Psoas muscle (tissue), 8 donors: ENCODE results near the gene RNF224. TPM values are rescaled to one million over a fixed set of nuclear protein-coding genes. Genes with fewer than 3 reads are reported as not detected.

Experiments
- ATAC-seq, 4 donors: fragments of 200-7000 bp; cut with Tn5 transposase; one replicate each; pipeline ENCODE4 v1.9.1; 2020; ENCODE audit warnings: moderate library complexity in 3 of 4, mild to moderate bottlenecking in 2 of 4
- DNase-seq, 2 donors: peaks; one replicate each; pipeline ENCODE4 v3.0.0-alpha.2; 2020
- H3K27ac ChIP-seq: fragments of 200-600 bp; one replicate; pipeline ENCODE4 v1.8.0; 2022
- H3K27me3 ChIP-seq, 3 donors: fragments of 200-600 bp in 1 of 3; one replicate each; pipeline versions ENCODE4 v1.6.1 to v1.8.0; 2013 to 2022; ENCODE audit warnings: low read length in 2 of 3, mild to moderate bottlenecking in 2 of 3, moderate library complexity in 1 of 3; ENCODE audit not compliant: insufficient read depth in 3 of 3
- H3K36me3 ChIP-seq, 2 donors: fragments of 200-600 bp in 1 of 2; one replicate each; pipeline versions ENCODE4 v1.6.1 to v1.8.0; 2013 to 2022; ENCODE audit warnings: low read depth in 1 of 2, mild to moderate bottlenecking in 1 of 2, moderate library complexity in 1 of 2; ENCODE audit not compliant: insufficient read depth in 1 of 2
- H3K4me1 ChIP-seq: fragments of 200-600 bp; one replicate; pipeline ENCODE4 v1.8.0; 2022
- H3K4me3 ChIP-seq: fragments of 200-600 bp; one replicate; pipeline ENCODE4 v1.8.0; 2022; ENCODE audit warnings: mild to moderate bottlenecking
- H3K9me3 ChIP-seq: fragments of 200-600 bp; one replicate; pipeline ENCODE4 v1.8.0; 2022
- CTCF ChIP-seq: fragments of 200-600 bp; IDR thresholded peaks from one replicate; pipeline ENCODE4 v1.8.0; 2022; ENCODE audit warnings: antibody characterized with exemption
- WGBS, 3 donors: extraction: QIAGEN DNeasy Blood & Tissue Kit; methylation state at CpG; one replicate each; pipeline versions ENCODE4 v1.1.6 to v1.1.7; 2013; 5-methylcytosine and 5-hydroxymethylcytosine counted together
- intact Hi-C, 2 donors: fragments of 100-400 bp; cut with DNase I; formaldehyde crosslinking; loops; one replicate each; pipeline versions ENCODE4 v1.11.0 to v1.14.2; 2022
- long read RNA-seq, 2 donors: library from polyadenylated mRNA; unstranded; transcript quantifications; one replicate each; pipeline ENCODE4 v2.0.0, GENCODE V29; 2021
- polyA plus RNA-seq, 3 donors: library from polyadenylated mRNA; stranded (reverse); fragments of 200-250 nt; gene quantifications; one replicate each; pipeline ENCODE4 v1.2.3, GENCODE V29; 2013
- total RNA-seq, 4 donors: library from RNA; stranded (reverse); fragmentation: NEBNext Ultra II Directional in 2 of 4; extraction: Animal tissue kit (Norgen Biotek cat#: 25700) in 2 of 4; gene quantifications; one replicate each; pipeline versions ENCODE4 v1.2.1 to v1.2.4, GENCODE V29; 2021 to 2023
- donor health status: healthy with polysubstance abuse.
- donor health status: DM: no; HTN: no; CAD: no; lungs with moderate emphysema.
- donor health status: Bipolar disorder and iron deficiency.
- donor health status: healthy.
- donor health status: DM: yes; HTN: yes; CAD: no.
- donor health status: DM: no; HTN: no; CAD: no.
- donor health status: DM: no; HTN: no; CAD: no.
- donor health status: DM: yes; HTN: yes; CAD: no.

RNF224 gene
- total RNA-seq: not detected
- polyA plus RNA-seq: under 1 TPM in 1 of 3 donors, not detected in 2; 0.01 TPM
- long read RNA-seq, donor 1: 0 reads
- long read RNA-seq, donor 2: 0 reads

DNA sequence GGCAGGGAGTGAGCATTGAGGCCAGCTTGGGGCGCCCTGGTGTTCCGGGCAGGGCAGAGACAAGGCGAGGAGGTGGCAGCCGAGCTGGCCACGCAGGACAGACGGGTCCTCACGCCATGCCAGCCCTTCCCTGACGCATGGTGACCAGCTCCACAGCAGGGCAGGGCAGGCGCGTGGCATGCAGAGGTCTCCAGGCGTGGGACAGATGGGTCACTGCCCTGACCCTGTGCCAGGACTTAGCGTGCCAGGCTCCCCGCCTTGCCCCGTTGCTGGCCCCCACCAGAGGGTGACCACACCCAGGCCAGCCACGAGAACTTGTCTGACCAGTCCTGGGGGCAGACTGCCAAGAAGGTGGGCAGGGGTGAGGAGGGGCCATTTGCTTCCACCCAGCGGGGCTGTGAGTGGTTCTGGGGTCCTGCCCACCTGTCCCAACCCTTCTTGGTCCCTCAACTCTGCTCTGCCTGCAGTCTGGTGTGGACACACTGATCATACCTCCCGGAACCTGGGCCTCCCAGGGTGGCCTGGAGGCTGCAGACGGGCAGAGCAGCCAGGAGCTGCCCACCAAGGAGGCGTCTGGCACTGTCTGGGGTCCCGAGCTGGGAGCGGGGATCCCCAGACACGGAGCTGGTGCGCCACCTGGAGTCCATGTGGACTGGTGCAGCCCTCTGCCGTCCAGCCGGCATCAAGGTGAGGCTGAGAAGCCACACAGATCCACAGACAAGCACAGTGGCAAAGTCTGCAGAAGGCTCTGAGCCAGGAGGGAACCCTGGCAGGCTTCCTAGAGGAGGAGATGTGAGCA, at the start of gene RNF224:
RNF224 (plus strand) TSS at position 449 of the 799 bp plus-strand sequence. CDS start 834 bp downstream, outside the sequence.
- Histone ChIP-seq H3K27me3 (peaks cover 0 to 32% (median 7%) of the 10 kb centered on the region in 3 donors), H3K36me3 (no peaks in the 10 kb centered on the region), H3K9me3 (no peaks in the 10 kb centered on the region), H3K4me1 (peaks cover 11% of the 10 kb centered on the region), H3K27ac (no peak within 1 kb of the TSS), H3K4me3 (no peak within 1 kb of the TSS)
- DNase-seq (peak; percentile 73 to 87), ATAC-seq (peak in 3 of 4 donors; percentile 28 to 41 (median 35))
- TF ChIP-seq CTCF: peak; percentile 84
- intact Hi-C loops: loop anchor here (2.0 to 5.0 kb wide), 3 partner anchors 40 to 108 kb away; partner anchors contain the start of genes ANAPC2 (in 1 of the 2) and SSNA1 (in 1 of the 2)
- WGBS, 3 donors: 12 to 25% (median 18%) methylated on average over 21 to 25 of the region's 25 CpGs

DNA sequence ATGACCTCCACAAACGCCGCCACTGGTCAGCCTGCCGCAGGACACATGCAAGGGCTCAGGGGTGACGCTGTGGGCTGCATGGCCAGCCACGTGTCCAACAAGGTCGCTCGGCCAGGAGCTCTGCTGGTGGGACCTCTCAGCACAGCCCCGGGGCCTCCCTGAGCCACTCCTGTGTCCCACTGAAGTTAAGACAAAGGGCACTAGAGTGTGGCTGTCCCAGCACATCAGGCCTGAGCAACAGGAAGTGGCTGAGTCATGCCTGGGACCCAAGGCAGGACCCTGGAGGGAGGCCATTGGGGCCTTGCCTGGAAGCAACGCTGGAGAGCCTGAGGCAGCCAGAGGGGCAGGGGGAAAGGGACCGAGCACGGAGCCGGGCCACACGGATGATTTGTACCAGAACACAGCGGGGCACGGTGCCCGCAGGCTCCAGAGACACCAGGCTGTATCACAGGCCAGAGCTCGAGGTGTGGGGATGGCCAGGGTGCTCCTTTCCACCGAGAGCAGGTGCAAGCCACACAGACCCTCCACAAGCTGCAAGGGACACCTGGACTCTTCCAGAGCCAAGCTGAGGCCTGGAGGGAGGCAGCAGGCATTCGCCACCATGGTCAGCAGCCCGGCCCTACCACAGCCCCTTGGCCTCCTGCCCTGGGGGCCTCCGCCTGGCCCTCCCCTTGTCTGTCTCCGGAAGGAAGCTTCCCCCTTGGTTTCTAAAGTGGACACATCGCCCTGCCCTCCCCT, 48.9 kb upstream of the RNF224 start:
- Histone ChIP-seq H3K36me3 (peaks cover 3 to 67% of the 10 kb centered on the region in 2 donors), H3K27ac (no peak overlapping the region), H3K4me3 (no peak overlapping the region), H3K4me1 (no peaks in the 10 kb centered on the region), H3K9me3 (no peaks in the 10 kb centered on the region), H3K27me3 (no peaks in the 10 kb centered on the region)
- no peak for TF ChIP-seq CTCF
- WGBS, 3 donors: 83 to 89% (median 88%) methylated on average over 21 to 23 of the region's 23 CpGs
- no peak for ATAC-seq
- intact Hi-C loops: no loop called here
- no peak for DNase-seq

DNA sequence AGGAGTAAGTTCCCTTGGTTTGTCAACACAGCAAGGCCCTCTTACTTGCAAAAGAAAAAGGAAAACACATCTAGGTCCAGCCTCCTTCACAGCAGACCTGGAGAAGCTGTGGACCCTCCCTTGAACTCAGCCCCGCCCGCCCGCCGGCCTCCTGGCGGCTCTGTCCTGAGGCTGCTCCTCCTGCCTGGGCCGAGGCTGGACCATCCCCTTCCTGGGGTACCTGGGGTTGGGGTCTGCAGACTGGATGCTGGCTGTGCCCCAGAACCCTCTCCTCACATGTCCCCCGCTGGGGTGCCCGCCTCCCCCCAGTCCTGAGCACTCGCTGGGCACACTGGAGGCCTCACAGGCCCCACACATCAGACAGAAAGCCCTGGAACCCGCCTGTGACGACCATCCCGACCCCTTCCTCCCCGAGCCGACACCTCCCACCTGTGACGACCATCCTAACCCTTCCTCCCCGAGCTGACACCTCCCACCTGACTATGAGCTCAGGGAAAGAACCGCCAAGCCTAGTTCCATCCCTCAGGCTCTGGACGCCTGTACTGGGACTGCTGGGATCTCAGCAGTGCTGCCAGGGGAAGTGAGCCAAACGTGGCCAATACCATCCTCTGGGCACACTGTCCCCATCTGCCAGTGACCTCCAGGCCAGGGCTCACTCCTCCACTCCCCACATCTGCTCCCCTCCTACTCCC, 48.2 kb upstream of the RNF224 start:
- no peaks in the 10 kb centered on the region for H3K4me1 ChIP-seq
- no peak for ATAC-seq
- peaks cover 3 to 72% of the 10 kb centered on the region in 2 donors for H3K36me3 ChIP-seq
- DNase-seq: no peak
- intact Hi-C loops: no loop called here
- no peak for TF ChIP-seq CTCF
- WGBS, 3 donors: 87 to 88% (median 88%) methylated on average over 19 of the region's 19 CpGs
- H3K27ac ChIP-seq: no peak overlapping the region
- H3K27me3 ChIP-seq: no peaks in the 10 kb centered on the region
- H3K9me3 ChIP-seq: no peaks in the 10 kb centered on the region
- H3K4me3 ChIP-seq: no peak overlapping the region

- H3K4me1 ChIP-seq: no peaks in the 10 kb centered on the region
- no peak for TF ChIP-seq CTCF
- no peaks in the 10 kb centered on the region for H3K27me3 ChIP-seq
- H3K9me3 ChIP-seq: no peaks in the 10 kb centered on the region
- WGBS, 3 donors: 92 to 96% (median 95%) methylated on average over 10 to 17 of the region's 17 CpGs
- intact Hi-C loops: no loop called here
- no peak overlapping the region for H3K27ac ChIP-seq
- no peak for ATAC-seq
- peaks cover 3 to 74% of the 10 kb centered on the region in 2 donors for H3K36me3 ChIP-seq
- no peak for DNase-seq
- no peak overlapping the region for H3K4me3 ChIP-seq
Measured at GRCh38 chr9:137179761-137180160, 47.5 kb upstream of the RNF224 start.
